ENCODE results near the gene C1QTNF6.

C1QTNF6 gene

GRCh38 chr22:37139762-37140161 lies 48.3 kb downstream of the C1QTNF6 start:
- DNase-seq: peak in 1 of 2 experiments; percentile 64

GRCh38 chr22:37138849-37139561 lies 49.0 kb downstream of the C1QTNF6 start:
- no peak for DNase-seq

GRCh38 chr22:37137903-37138665 lies 50.0 kb downstream of the C1QTNF6 start:
- DNase-seq: no peak

GRCh38 chr22:37137131-37137530 lies 50.9 kb downstream of the C1QTNF6 start:
- peak; percentile 70 to 90 for DNase-seq

- DNase-seq: no peak
Measured at GRCh38 chr22:37135023-37135422, 53.0 kb downstream of the C1QTNF6 start.

GRCh38 chr22:37133304-37134018 lies 54.6 kb downstream of the C1QTNF6 start:
- DNase-seq: no peak

GRCh38 chr22:37132773-37133172 lies 55.3 kb downstream of the C1QTNF6 start:
- DNase-seq: no peak
